ENCODE data around the gene ELP1. TPM values are rescaled to one million over a fixed set of nuclear protein-coding genes. Genes with fewer than 3 reads are reported as not detected.
A peak's percentile ranks its signal among the peaks of the same experiment; 100 is the strongest.

ELP1 gene, protein sequence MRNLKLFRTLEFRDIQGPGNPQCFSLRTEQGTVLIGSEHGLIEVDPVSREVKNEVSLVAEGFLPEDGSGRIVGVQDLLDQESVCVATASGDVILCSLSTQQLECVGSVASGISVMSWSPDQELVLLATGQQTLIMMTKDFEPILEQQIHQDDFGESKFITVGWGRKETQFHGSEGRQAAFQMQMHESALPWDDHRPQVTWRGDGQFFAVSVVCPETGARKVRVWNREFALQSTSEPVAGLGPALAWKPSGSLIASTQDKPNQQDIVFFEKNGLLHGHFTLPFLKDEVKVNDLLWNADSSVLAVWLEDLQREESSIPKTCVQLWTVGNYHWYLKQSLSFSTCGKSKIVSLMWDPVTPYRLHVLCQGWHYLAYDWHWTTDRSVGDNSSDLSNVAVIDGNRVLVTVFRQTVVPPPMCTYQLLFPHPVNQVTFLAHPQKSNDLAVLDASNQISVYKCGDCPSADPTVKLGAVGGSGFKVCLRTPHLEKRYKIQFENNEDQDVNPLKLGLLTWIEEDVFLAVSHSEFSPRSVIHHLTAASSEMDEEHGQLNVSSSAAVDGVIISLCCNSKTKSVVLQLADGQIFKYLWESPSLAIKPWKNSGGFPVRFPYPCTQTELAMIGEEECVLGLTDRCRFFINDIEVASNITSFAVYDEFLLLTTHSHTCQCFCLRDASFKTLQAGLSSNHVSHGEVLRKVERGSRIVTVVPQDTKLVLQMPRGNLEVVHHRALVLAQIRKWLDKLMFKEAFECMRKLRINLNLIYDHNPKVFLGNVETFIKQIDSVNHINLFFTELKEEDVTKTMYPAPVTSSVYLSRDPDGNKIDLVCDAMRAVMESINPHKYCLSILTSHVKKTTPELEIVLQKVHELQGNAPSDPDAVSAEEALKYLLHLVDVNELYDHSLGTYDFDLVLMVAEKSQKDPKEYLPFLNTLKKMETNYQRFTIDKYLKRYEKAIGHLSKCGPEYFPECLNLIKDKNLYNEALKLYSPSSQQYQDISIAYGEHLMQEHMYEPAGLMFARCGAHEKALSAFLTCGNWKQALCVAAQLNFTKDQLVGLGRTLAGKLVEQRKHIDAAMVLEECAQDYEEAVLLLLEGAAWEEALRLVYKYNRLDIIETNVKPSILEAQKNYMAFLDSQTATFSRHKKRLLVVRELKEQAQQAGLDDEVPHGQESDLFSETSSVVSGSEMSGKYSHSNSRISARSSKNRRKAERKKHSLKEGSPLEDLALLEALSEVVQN (N-terminal part only)
- total RNA-seq (2014; rRNA removed; shearing (Covaris generic)): 24.1 and 27.8 TPM in 2 replicates
- 14.5 and 17.5 TPM in 2 replicates for polyA plus RNA-seq (2016; fragmentation: Nextera tagmentation; extraction: Ambion mirVana)

DNA sequence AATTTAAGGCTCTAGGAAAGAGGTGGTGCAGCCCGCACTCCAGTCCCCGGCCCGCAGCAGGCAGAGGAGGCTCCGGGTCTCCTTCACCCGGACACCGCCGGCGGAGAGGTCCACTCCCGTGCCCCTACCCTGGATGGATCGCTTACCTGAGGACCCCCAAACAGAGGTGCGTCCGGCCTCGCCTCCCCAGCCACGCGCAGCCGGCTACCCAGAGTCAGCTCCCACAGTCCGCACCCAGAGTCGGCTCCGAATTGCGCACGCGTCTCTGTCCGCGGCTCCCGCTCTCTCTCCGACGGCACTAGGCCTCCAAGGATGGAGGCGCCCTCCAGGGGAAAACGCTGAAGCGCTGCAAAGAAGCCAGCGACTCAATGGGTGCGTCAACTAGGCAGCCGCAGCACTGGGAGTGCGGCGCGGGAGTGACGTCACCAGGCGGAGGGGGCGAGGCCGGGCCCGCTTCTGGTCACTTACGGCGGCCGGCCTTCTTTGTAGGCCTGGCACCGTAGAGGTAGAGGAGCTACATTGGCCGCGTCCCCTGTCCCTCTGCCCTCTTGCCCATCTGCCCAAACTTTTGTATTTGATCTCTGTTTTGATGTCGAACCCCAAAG lies at the start of gene ELP1:
TSS of gene ELP1 (minus strand) at position 407 of the 605 bp plus-strand sequence. CDS start 2,978 bp downstream, outside the sequence.
- H3K4me3 ChIP-seq: peak within 1 kb of the TSS; percentile 99
- H3K27ac ChIP-seq: peak within 1 kb of the TSS; percentile 77
- peaks cover 15% of the 10 kb centered on the region for H3F3A ChIP-seq (ENCODE audit: insufficient read depth)
- no peaks in the 10 kb centered on the region for H3K9me2 ChIP-seq (ENCODE audit: insufficient read depth)
- H3K9ac ChIP-seq: peak within 1 kb of the TSS; percentile 93
- H3K4me1 ChIP-seq (ENCODE audit: insufficient read depth): peaks cover 18% of the 10 kb centered on the region
- no peaks in the 10 kb centered on the region for H4K20me1 ChIP-seq (ENCODE audit: insufficient read depth)
- 1 to 2% methylated on average over 48 of the region's 48 CpGs for WGBS, 2 experiments (ENCODE audit: low coverage in 1 of 2, low lambda C conversion rate in 2 of 2, missing lambda C conversion rate in 2 of 2)
- peaks cover 10% of the 10 kb centered on the region for H3K36me3 ChIP-seq (ENCODE audit: low read depth)
- in situ Hi-C loops (cut with MboI): no loop called here
- TF ChIP-seq EZH2phosphoT487 (IDR thresholded peaks at IDR 0.05; ENCODE audit: insufficient read depth, low read depth) (no peak), EZH2 (IDR thresholded peaks at IDR 0.05; ENCODE audit: insufficient read depth, poor library complexity, severe bottlenecking) (no peak)
- H2AFZ ChIP-seq: peak within 1 kb of the TSS; percentile 99
- H3K4me2 ChIP-seq (ENCODE audit: unreplicated experiment): peak within 1 kb of the TSS; percentile 82
- peak; percentile 98 for DNase-seq
- peaks cover 83% of the 10 kb centered on the region for H3K79me2 ChIP-seq (ENCODE audit: insufficient read depth)
- H3K27me3 ChIP-seq (replicated peaks; ENCODE audit: insufficient read depth): no peaks in the 10 kb centered on the region
- no peaks in the 10 kb centered on the region for H3K9me3 ChIP-seq (ENCODE audit: low read depth)

DNA sequence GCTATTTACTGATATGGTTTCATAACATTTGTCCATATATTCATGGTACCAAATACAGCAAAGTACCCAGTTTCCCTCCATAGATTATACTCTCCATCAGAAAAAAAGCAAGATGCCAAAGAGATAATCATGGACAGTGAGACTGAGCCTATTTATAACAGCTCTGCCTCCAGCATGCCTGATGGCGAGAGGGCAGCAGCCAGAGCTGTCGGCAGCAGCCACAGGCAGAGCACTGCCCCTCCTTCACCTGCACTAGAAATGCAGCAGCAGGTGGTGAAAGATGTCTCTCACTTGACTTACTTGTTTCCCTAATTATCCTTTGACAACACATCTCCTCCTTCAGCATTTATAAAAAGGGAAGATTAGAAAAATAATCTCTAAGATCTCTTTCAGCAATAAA lies 47.0 kb upstream of the ELP1 start:
- Histone ChIP-seq H3K9me3 (ENCODE audit: low read depth) (no peaks in the 10 kb centered on the region), H2AFZ (no peak overlapping the region), H3K9me2 (ENCODE audit: insufficient read depth) (no peaks in the 10 kb centered on the region), H3K4me1 (ENCODE audit: insufficient read depth) (no peaks in the 10 kb centered on the region), H4K20me1 (ENCODE audit: insufficient read depth) (no peaks in the 10 kb centered on the region), H3F3A (ENCODE audit: insufficient read depth) (no peaks in the 10 kb centered on the region), H3K27ac (no peak overlapping the region), H3K79me2 (ENCODE audit: insufficient read depth) (no peaks in the 10 kb centered on the region), H3K9ac (no peak overlapping the region), H3K36me3 (ENCODE audit: low read depth) (peaks cover 44% of the 10 kb centered on the region), H3K4me3 (no peak overlapping the region), H3K4me2 (ENCODE audit: unreplicated experiment) (no peak overlapping the region), H3K27me3 (replicated peaks; ENCODE audit: insufficient read depth) (no peaks in the 10 kb centered on the region)
- no peak for DNase-seq
- no peak for TF ChIP-seq EZH2phosphoT487 (IDR thresholded peaks at IDR 0.05; ENCODE audit: insufficient read depth, low read depth)
- no peak for TF ChIP-seq EZH2 (IDR thresholded peaks at IDR 0.05; ENCODE audit: insufficient read depth, poor library complexity, severe bottlenecking)
- WGBS, 2 experiments (ENCODE audit: low coverage in 1 of 2, low lambda C conversion rate in 2 of 2, missing lambda C conversion rate in 2 of 2): 89 to 100% methylated on average over 2 of the region's 2 CpGs
- in situ Hi-C loops (cut with MboI): no loop called here

DNA sequence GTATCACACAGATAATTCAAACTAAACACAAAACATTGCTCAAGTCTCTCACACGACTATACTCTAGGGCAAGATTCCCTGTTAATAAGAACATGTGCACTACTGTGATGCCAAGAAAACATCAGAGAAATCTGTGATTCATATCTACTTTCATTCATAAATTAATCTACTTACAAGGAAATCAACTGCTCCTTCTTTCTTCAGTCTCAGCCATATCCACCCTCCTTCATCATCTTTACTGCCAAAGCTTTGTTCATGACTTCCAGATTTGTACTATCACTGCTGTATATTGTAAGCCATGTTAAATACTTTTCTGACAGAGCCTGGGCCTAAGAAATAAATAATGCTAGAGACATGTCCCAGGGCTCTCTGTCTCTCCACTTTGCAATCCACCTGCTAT lies 44.3 kb upstream of the ELP1 start:
- DNase-seq: no peak
- H3K4me1 ChIP-seq (ENCODE audit: insufficient read depth): no peaks in the 10 kb centered on the region
- TF ChIP-seq EZH2phosphoT487 (IDR thresholded peaks at IDR 0.05; ENCODE audit: insufficient read depth, low read depth): no peak
- no peak for TF ChIP-seq EZH2 (IDR thresholded peaks at IDR 0.05; ENCODE audit: insufficient read depth, poor library complexity, severe bottlenecking)
- in situ Hi-C loops (cut with MboI): no loop called here
- H3K9ac ChIP-seq: no peak overlapping the region
- 13 to 32% methylated on average over 1 of the region's 1 CpG for WGBS, 2 experiments (ENCODE audit: low coverage in 1 of 2, low lambda C conversion rate in 2 of 2, missing lambda C conversion rate in 2 of 2)
- H3K9me2 ChIP-seq (ENCODE audit: insufficient read depth): no peaks in the 10 kb centered on the region
- H3K4me3 ChIP-seq: no peak overlapping the region
- no peaks in the 10 kb centered on the region for H4K20me1 ChIP-seq (ENCODE audit: insufficient read depth)
- no peaks in the 10 kb centered on the region for H3K9me3 ChIP-seq (ENCODE audit: low read depth)
- H3K27me3 ChIP-seq (replicated peaks; ENCODE audit: insufficient read depth): no peaks in the 10 kb centered on the region
- peaks cover 32% of the 10 kb centered on the region for H3K36me3 ChIP-seq (ENCODE audit: low read depth)
- H3K4me2 ChIP-seq (ENCODE audit: unreplicated experiment): no peak overlapping the region
- H3F3A ChIP-seq (ENCODE audit: insufficient read depth): no peaks in the 10 kb centered on the region
- no peak overlapping the region for H2AFZ ChIP-seq
- H3K27ac ChIP-seq: no peak overlapping the region
- H3K79me2 ChIP-seq (ENCODE audit: insufficient read depth): no peaks in the 10 kb centered on the region
